SK-N-SH (cell line): ENCODE results near the gene KLF16. TPM values are rescaled to one million over a fixed set of nuclear protein-coding genes. Genes with fewer than 3 reads are reported as not detected.
"Not testable (repeated sequence)": the region's sequence is repeated elsewhere in the genome, so short reads cannot be mapped to it uniquely, and the experiment has no call there.

Experiments used
- CTCF ChIA-PET: fragments of 300-600, 350-600 bp; formaldehyde crosslinking; extraction: SDS; loops from one replicate; lab custom pipeline; 2021; lab: Yijun Ruan, JAX
- POLR2A ChIA-PET: fragments of 350-600 bp; sonication (Branson Sonifier 250); formaldehyde crosslinking; extraction: SDS; loops from one replicate; lab custom pipeline; 2020; ENCODE audit warnings: antibody characterized with exemption, inconsistent platforms; lab: Yijun Ruan, JAX
- DNase-seq: peaks from one replicate; pipeline ENCODE4 v3.0.0; 2012
- H2AFZ ChIP-seq: fragments of 200-600 bp; sonication (generic); 2 replicates; pipeline ENCODE4 v1.8.1; 2016; ENCODE audit warnings: antibody characterized with exemption, mild to moderate bottlenecking, low read depth
- H3F3A ChIP-seq: fragments of 200-600 bp; sonication (generic); replicated peaks from 2 replicates; pipeline ENCODE3; 2016; ENCODE audit warnings: antibody characterized with exemption, mild to moderate bottlenecking; ENCODE audit not compliant: insufficient read depth
- H3K27ac ChIP-seq, 2 experiments: fragments of 200-500 bp in 1 of 2; fragments of 200-600 bp in 1 of 2; sonication (Bioruptor generic) in 1 of 2; sonication (generic), shearing (Covaris generic) in 1 of 2; 2 replicates each; pipeline versions ENCODE4 v1.5.1 to v1.6.1; 2014 to 2016; ENCODE audit warnings: low read depth in 2 of 2, inconsistent platforms in 1 of 2, low read length in 1 of 2, mild to moderate bottlenecking in 1 of 2, mixed read lengths in 1 of 2
- H3K27me3 ChIP-seq: fragments of 200-600 bp; sonication (generic), shearing (Covaris generic); 2 replicates; pipeline ENCODE4 v1.6.1; 2016; ENCODE audit warnings: mixed run types; ENCODE audit not compliant: insufficient read depth
- H3K36me3 ChIP-seq, 2 experiments: fragments of 200-500 bp in 1 of 2; fragments of 200-600 bp in 1 of 2; sonication (Bioruptor generic) in 1 of 2; sonication (generic) in 1 of 2; replicated peaks in 1 of 2; 2 replicates each; pipeline versions ENCODE3 to v1.5.1; 2014 to 2016; ENCODE audit warnings: low read length in 1 of 2, mild to moderate bottlenecking in 1 of 2; ENCODE audit not compliant: insufficient read depth in 2 of 2, control insufficient read depth in 1 of 2
- H3K4me1 ChIP-seq, 2 experiments: fragments of 200-500 bp in 1 of 2; fragments of 200-600 bp in 1 of 2; sonication (Bioruptor generic) in 1 of 2; sonication (generic), shearing (Covaris generic) in 1 of 2; 2 replicates each; pipeline versions ENCODE4 v1.5.1 to v1.6.1; 2014 to 2016; ENCODE audit warnings: low read depth in 1 of 2, low read length in 1 of 2, mixed run types in 1 of 2; ENCODE audit not compliant: insufficient read depth in 2 of 2, control insufficient read depth in 1 of 2
- H3K4me2 ChIP-seq: fragments of 200-600 bp; sonication (generic), shearing (Covaris generic); 2 replicates; pipeline ENCODE4 v1.6.1; 2017; ENCODE audit warnings: mixed run types
- H3K4me3 ChIP-seq, 2 experiments: fragments of 200-500 bp in 1 of 2; fragments of 200-600 bp in 1 of 2; sonication (Bioruptor generic) in 1 of 2; sonication (generic), shearing (Covaris generic) in 1 of 2; 2 replicates each; pipeline versions ENCODE4 v1.5.1 to v1.8.1; 2014 to 2016; ENCODE audit warnings: low read depth in 2 of 2, inconsistent platforms in 1 of 2, low read length in 1 of 2, mild to moderate bottlenecking in 1 of 2, mixed read lengths in 1 of 2, moderate library complexity in 1 of 2
- H3K79me2 ChIP-seq: fragments of 200-600 bp; sonication (generic); 2 replicates; pipeline ENCODE4 v1.8.1; 2017; ENCODE audit warnings: mild to moderate bottlenecking; ENCODE audit not compliant: insufficient read depth
- H3K9ac ChIP-seq: fragments of 200-600 bp; sonication (generic); 2 replicates; pipeline ENCODE4 v1.6.1; 2017; ENCODE audit warnings: mixed run types
- H3K9me2 ChIP-seq: fragments of 200-600 bp; sonication (generic); 2 replicates; pipeline ENCODE4 v1.6.1; 2017; ENCODE audit warnings: mixed run types
- H3K9me3 ChIP-seq: fragments of 200-600 bp; sonication (generic); 2 replicates; pipeline ENCODE4 v1.6.1; 2017; ENCODE audit warnings: mixed run types, mild to moderate bottlenecking, moderate library complexity
- H4K20me1 ChIP-seq: fragments of 200-600 bp; sonication (generic); 2 replicates; pipeline ENCODE4 v1.6.1; 2017; ENCODE audit warnings: mild to moderate bottlenecking, mixed run types; ENCODE audit not compliant: insufficient read depth
- CHD2 ChIP-seq: fragments of 150-350 bp; IDR thresholded peaks from 2 replicates; pipeline ENCODE4 v1.6.1; 2018; ENCODE audit warnings: low read length; ENCODE audit not compliant: partially characterized antibody
- ELF1 ChIP-seq: IDR thresholded peaks from 2 replicates; pipeline ENCODE4 v1.4.0; 2012
- EP300 ChIP-seq, 2 experiments: IDR thresholded peaks; 2 replicates each; pipeline versions ENCODE4 v1.4.0 to v1.6.1; 2012; ENCODE audit warnings: borderline replicate concordance in 1 of 2, low read depth in 1 of 2, low read length in 1 of 2
- EZH2phosphoT487 ChIP-seq: fragments of 200-600 bp; sonication (generic); IDR thresholded peaks from 2 replicates; pipeline ENCODE4 v1.6.1; 2017; ENCODE audit warnings: low read depth, mixed run types, mild to moderate bottlenecking, antibody characterized with exemption, moderate library complexity, borderline replicate concordance
- FOSL2 ChIP-seq: IDR thresholded peaks from 2 replicates; pipeline ENCODE4 v1.4.0; 2012; ENCODE audit warnings: low read depth, mild to moderate bottlenecking, moderate library complexity, borderline replicate concordance
- FOXJ3 ChIP-seq: sonication (generic); formaldehyde crosslinking; IDR thresholded peaks from 2 replicates; pipeline ENCODE4 v1.5.1; 2020; ENCODE audit warnings: mild to moderate bottlenecking, missing genetic modification reagents
- GATA2 ChIP-seq: sonication (generic); formaldehyde crosslinking; IDR thresholded peaks from 2 replicates; pipeline ENCODE4 v1.5.0; 2020; ENCODE audit warnings: mild to moderate bottlenecking, missing genetic modification reagents
- JUND ChIP-seq: IDR thresholded peaks from 2 replicates; pipeline ENCODE4 v1.4.0; 2012
- NFIC ChIP-seq: IDR thresholded peaks from 2 replicates; pipeline ENCODE4 v1.4.0; 2012; ENCODE audit warnings: borderline replicate concordance
- NRF1 ChIP-seq: IDR thresholded peaks from 2 replicates; pipeline ENCODE4 v1.6.1; 2012; ENCODE audit warnings: low read depth, mild to moderate bottlenecking, low read length
- POLR2AphosphoS5 ChIP-seq: IDR thresholded peaks from 2 replicates; pipeline ENCODE4 v1.6.1; 2012; ENCODE audit warnings: low read depth, low read length
- RAD21 ChIP-seq: IDR thresholded peaks from 2 replicates; pipeline ENCODE4 v1.6.1; 2012; ENCODE audit warnings: mild to moderate bottlenecking, low read length
- RCOR1 ChIP-seq: fragments of 150-350 bp; IDR thresholded peaks from 2 replicates; pipeline ENCODE4 v1.6.1; 2017; ENCODE audit warnings: antibody characterized with exemption, low read length
- RFX5 ChIP-seq: IDR thresholded peaks from 2 replicates; pipeline ENCODE4 v1.6.1; 2012; ENCODE audit warnings: mild to moderate bottlenecking, improper control_type of control experiment, low read length
- SIN3A ChIP-seq: IDR thresholded peaks from 2 replicates; pipeline ENCODE4 v1.6.1; 2012; ENCODE audit warnings: low read depth, mild to moderate bottlenecking, low read length, moderate library complexity, borderline replicate concordance
- SMC3 ChIP-seq: IDR thresholded peaks from 2 replicates; pipeline ENCODE4 v1.6.1; 2012; ENCODE audit warnings: low read depth, low read length, improper control_type of control experiment
- WGBS: methylation state at CpG from one replicate; pipeline ENCODE4 v1.1.6; 2017; ENCODE audit warnings: low lambda C conversion rate; 5-methylcytosine and 5-hydroxymethylcytosine counted together
- polyA plus RNA-seq, 3 experiments: library from polyadenylated mRNA; depleted of rRNA; stranded (reverse); fragments of >200 nt; gene quantifications; 2 replicates each; pipeline ENCODE4 v1.2.3, GENCODE V29; 2012
- TF ChIP-seq, protein P1 (sequence below): fragments of 200-600 bp; sonication (generic); IDR thresholded peaks from 2 replicates; pipeline ENCODE4 v1.6.1; 2017; ENCODE audit warnings: antibody characterized with exemption, mild to moderate bottlenecking, moderate library complexity
- TF ChIP-seq, protein P2 (sequence below): IDR thresholded peaks from 2 replicates; pipeline ENCODE4 v1.4.0; 2012; ENCODE audit warnings: low read depth, borderline replicate concordance
- TF ChIP-seq, protein P3 (sequence below): IDR thresholded peaks from 2 replicates; pipeline ENCODE4; 2012
- TF ChIP-seq, protein P4 (sequence below): IDR thresholded peaks from 2 replicates; pipeline ENCODE4 v1.4.0; 2012; ENCODE audit warnings: low read depth
- TF ChIP-seq, protein P5 (sequence below): fragments of 150-350 bp; IDR thresholded peaks from 2 replicates; pipeline ENCODE4 v1.6.1; 2016; ENCODE audit warnings: mild to moderate bottlenecking, low read depth, low read length

KLF16 gene
- polyA plus RNA-seq, 1 of the 3 experiments (the other 2 are of a cell fraction), result 16.1 TPM

DNA sequence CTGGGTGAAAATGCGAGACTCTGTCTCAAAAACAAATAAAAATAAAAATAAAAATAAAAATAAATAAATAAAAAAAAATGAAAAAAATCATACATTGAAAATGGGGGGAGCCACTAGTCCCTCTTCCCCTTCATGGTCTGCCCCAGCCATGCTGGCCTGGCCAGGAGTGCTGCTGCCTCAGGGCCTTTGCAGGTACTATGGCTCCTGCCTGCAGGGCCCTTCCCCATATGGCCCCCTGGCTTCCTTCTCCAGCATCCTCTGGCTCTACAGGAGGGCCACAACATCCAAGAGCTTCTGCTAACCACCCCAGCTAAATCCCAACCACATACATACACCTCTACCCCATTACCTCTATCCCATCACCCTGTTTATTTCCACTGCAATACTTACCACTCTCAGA is 26.5 kb upstream of the KLF16 start (continued):
- TF ChIP-seq RFX5, result no peak

DNA sequence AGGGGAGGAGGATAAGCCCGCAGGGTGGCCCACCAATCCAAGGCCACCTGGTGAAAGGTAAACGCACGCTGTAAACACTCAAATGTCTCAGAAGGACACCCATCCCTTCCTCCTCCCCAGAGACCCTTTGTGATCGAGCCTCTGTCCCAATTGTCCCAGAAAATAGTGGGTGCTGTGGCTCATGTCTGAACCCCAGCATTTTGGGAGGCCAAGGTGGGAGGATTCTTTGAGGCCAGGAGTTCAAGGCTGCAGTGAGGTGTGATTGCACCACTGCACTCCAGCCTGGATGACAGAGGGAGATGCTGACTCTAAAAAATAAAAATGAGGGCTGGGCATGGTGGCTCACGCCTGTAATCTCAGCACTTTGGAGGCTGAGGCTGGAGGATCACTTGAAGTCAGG is 25.0 kb upstream of the KLF16 start:
- Histone ChIP-seq H4K20me1 (peaks cover 14% of the 10 kb centered on the region), H3F3A (no peaks in the 10 kb centered on the region), H3K9me3 (no peaks in the 10 kb centered on the region), H3K27me3 (no peaks in the 10 kb centered on the region), H3K9me2 (no peaks in the 10 kb centered on the region), H3K4me2 (no peak overlapping the region), H2AFZ (no peak overlapping the region), H3K27ac (no peak overlapping the region), H3K79me2 (peaks cover 16% of the 10 kb centered on the region), H3K36me3 (no peaks in the 10 kb centered on the region), H3K4me3 (no peak overlapping the region), H3K4me1 (peaks cover 6 to 12% of the 10 kb centered on the region in 2 experiments; a peak in 1 of 4 replicates), H3K9ac (no peak overlapping the region)
- ChIA-PET POLR2A (no interaction called here), CTCF (interaction anchor here (1.2 to 3.5 kb wide), 2 partner anchors 10 to 15 kb away, joined by 3 to 11 read pairs; no protein-coding TSS in a partner anchor)
- 72% methylated on average over 1 of the region's 5 CpGs for WGBS
- TF ChIP-seq RCOR1 (no peak), EZH2phosphoT487 (no peak), EP300 (IDR thresholded peaks at IDR 0.05; ENCODE audit: borderline replicate concordance in 1 of 2, low read depth in 1 of 2, low read length in 1 of 2) (no peak), NRF1 (no peak), SIN3A (no peak), POLR2AphosphoS5 (no peak), FOSL2 (no peak), SMC3 (no peak), NFIC (no peak), FOXJ3 (CRISPR knock-in tag) (no peak), ELF1 (no peak), RAD21 (no peak), JUND (no peak), CHD2 (no peak), GATA2 (CRISPR knock-in tag) (no peak)
- TF ChIP-seq, protein P1, sequence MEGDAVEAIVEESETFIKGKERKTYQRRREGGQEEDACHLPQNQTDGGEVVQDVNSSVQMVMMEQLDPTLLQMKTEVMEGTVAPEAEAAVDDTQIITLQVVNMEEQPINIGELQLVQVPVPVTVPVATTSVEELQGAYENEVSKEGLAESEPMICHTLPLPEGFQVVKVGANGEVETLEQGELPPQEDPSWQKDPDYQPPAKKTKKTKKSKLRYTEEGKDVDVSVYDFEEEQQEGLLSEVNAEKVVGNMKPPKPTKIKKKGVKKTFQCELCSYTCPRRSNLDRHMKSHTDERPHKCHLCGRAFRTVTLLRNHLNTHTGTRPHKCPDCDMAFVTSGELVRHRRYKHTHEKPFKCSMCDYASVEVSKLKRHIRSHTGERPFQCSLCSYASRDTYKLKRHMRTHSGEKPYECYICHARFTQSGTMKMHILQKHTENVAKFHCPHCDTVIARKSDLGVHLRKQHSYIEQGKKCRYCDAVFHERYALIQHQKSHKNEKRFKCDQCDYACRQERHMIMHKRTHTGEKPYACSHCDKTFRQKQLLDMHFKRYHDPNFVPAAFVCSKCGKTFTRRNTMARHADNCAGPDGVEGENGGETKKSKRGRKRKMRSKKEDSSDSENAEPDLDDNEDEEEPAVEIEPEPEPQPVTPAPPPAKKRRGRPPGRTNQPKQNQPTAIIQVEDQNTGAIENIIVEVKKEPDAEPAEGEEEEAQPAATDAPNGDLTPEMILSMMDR, result no peak
- TF ChIP-seq, protein P2, sequence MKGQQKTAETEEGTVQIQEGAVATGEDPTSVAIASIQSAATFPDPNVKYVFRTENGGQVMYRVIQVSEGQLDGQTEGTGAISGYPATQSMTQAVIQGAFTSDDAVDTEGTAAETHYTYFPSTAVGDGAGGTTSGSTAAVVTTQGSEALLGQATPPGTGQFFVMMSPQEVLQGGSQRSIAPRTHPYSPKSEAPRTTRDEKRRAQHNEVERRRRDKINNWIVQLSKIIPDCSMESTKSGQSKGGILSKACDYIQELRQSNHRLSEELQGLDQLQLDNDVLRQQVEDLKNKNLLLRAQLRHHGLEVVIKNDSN, result no peak
- TF ChIP-seq, protein P3, sequence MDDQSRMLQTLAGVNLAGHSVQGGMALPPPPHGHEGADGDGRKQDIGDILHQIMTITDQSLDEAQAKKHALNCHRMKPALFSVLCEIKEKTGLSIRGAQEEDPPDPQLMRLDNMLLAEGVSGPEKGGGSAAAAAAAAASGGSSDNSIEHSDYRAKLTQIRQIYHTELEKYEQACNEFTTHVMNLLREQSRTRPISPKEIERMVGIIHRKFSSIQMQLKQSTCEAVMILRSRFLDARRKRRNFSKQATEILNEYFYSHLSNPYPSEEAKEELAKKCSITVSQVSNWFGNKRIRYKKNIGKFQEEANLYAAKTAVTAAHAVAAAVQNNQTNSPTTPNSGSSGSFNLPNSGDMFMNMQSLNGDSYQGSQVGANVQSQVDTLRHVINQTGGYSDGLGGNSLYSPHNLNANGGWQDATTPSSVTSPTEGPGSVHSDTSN, result no peak
- TF ChIP-seq, protein P4, sequence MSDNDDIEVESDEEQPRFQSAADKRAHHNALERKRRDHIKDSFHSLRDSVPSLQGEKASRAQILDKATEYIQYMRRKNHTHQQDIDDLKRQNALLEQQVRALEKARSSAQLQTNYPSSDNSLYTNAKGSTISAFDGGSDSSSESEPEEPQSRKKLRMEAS, result no peak
- TF ChIP-seq, protein P5, sequence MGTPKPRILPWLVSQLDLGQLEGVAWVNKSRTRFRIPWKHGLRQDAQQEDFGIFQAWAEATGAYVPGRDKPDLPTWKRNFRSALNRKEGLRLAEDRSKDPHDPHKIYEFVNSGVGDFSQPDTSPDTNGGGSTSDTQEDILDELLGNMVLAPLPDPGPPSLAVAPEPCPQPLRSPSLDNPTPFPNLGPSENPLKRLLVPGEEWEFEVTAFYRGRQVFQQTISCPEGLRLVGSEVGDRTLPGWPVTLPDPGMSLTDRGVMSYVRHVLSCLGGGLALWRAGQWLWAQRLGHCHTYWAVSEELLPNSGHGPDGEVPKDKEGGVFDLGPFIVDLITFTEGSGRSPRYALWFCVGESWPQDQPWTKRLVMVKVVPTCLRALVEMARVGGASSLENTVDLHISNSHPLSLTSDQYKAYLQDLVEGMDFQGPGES, result no peak
- DNase-seq, result no peak

DNA sequence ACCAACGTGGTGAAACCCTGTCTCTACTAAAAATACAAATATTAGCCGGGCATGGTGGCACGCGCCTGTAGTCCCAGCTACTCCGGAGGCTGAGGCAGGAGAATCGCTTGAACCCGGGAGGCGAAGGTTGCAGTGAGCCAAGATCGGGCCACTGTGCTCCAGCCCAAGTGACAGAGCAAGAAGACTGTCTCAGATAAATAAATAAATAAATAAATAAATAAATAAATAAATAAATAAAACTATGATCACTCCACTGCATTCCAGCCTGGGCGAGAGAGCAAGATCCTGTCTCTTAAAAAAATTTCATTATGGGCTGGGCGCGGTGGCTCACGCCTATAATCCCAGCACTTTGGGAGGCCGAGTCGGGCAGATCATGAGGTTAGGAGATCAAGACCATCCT is 23.0 kb upstream of the KLF16 start:
- not testable (repeated sequence) for H3K27ac ChIP-seq, H3K9ac ChIP-seq, H3K4me3 ChIP-seq, H2AFZ ChIP-seq, H3K9me3 ChIP-seq, H3K36me3 ChIP-seq, H3K27me3 ChIP-seq, H3F3A ChIP-seq, H3K9me2 ChIP-seq, DNase-seq, H3K4me2 ChIP-seq
- H3K79me2 ChIP-seq, result peaks cover 35% of the 10 kb centered on the region
- 93% methylated on average over 15 of the region's 15 CpGs for WGBS
- H4K20me1 ChIP-seq, result peaks cover 32% of the 10 kb centered on the region
- ChIA-PET POLR2A (interaction anchor here (0.7 kb wide), 1 partner anchor 642 kb away, joined by 3 read pairs; no protein-coding TSS in a partner anchor), CTCF (interaction anchor here (3.5 kb wide), 1 partner anchor 12 kb away, joined by 11 read pairs; no protein-coding TSS in a partner anchor)
- peaks cover 6 to 23% of the 10 kb centered on the region in 2 experiments; a peak in 1 of 4 replicates for H3K4me1 ChIP-seq
